Measurements from ENCODE around the gene NKAIN4.

GRCh38 chr20:63194797-63195173 lies 59.5 kb downstream of the NKAIN4 start:
- TF ChIP-seq CTCF (conservative IDR thresholded peaks at IDR 0.05) (no peak), EZH2 (IDR thresholded peaks at IDR 0.05; ENCODE audit: low read depth) (no peak)

All from PC-9 (cell line).